Measurements from ENCODE around the gene POLR2C.
"Not testable (repeated sequence)": the region's sequence is repeated elsewhere in the genome, so short reads cannot be mapped to it uniquely, and the experiment has no call there.

The POLR2C gene

DNA sequence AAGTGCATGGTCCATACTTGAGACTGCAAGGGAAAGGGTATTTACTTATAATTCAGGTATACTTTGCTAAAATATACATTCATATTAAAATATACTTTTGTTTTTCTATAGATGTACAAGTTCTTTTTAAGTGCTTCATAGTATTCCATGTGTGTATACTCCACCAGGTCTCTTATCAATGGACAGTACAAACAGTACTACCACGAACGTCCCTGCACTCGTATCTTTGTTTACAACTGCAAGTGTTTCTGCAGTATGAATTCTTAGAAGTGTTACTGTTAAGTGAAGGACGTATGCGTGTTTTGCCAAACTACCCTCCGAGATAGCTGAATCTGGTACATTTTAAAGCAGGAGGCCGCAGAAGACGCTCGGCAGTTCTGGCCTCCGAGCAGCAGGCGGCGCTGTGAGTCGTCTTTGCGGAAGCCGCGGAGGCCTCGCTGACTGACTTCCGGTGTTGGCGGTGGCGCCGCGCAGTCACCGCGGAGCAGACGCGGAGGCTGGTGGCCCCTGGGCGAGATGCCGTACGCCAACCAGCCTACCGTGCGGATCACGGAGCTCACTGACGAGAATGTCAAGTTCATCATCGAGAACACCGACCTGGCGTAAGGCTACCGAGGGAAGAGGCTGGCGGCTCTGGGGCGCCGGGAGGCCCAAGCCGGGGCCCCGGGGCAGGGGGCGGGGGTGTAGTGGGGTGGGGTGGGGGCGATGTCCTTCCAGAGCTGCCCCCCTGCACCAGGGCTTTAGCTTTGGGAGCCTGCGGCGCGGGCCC lies at the start of gene POLR2C:
TSS of gene POLR2C (plus strand) at position 471 of the 769 bp plus-strand sequence. CDS start at position 517, 46 bp downstream.
- DNase-seq, result peak; percentile 85

DNA sequence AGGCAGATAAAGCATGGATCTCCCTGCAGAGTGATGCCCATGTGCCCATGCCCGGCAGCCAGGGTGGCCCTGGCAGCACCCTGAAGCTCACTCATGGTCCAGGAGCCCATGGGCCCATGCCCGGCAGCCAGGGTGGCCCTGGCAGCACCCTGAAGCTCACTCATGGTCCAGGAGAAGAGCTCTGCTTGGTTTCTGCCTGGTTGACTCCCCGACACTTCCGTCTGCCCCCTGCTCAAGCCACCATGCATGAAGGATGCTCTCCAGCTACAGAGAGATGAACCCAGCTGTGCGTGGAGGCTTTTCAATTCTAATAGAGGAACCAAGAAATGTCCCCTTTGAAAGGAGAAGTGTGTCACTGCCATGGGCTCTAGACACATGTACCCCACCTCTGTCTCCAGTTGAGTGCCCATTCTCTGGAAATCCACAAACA lies 49.2 kb upstream of the POLR2C start:
- no peak for DNase-seq

DNA sequence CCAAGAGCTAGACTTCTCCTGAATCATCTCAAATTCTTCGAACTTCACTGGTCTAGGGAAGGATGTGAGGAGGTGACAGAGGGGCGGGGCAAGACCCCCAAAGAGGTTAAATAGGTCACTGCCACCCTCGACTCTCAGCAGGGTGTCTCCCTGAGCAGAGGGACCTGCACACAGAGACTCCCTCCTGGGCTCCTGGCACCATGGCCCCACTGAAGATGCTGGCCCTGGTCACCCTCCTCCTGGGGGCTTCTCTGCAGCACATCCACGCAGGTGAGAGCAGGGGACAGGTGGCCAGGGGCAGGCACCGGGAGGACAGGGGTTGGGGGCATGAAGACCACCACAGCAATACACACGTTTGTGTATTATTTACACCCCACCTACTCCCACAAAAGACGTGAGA lies 48.7 kb upstream of the POLR2C start:
- DNase-seq, result no peak

DNA sequence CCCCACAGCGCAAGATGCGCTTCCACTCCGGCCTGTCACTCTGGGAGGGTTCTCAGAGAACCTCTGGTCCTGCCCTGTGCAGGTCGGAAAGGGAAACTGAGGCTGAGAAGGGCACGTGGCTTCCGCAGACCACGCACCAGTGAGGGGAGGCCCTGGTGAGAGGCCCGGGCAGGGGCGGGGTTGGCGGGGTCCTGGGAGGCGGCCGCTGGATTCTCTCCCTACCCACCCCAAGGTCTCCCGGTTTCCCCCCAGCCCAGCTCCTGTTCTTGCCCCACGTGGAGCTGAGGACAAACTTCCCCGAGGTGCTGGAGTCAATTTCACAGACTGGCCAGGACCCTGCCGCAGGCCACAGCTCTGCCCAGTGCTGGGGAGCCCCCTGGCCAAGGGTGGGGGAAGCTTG lies 46.4 kb upstream of the POLR2C start:
- DNase-seq, result no peak

DNA sequence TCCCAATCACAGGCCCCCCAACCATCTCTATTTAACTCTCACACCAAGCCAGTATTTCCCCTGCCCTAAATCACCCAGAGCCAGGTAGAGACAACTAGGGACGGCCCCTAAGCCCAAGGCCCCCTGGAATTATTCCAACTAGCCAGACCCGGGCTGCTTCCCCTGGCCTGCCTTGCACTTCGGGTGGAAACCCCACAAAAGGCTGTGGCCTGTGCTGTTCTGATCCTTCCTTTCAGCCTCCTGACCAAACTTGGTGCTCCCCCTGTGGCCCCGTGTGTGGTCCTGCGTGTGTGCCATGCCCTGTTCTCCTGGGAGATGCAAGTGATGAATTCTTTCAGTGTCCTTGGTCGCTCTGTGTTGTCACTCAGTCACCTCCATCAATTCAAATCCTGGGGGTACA lies 43.0 kb upstream of the POLR2C start:
- DNase-seq, result no peak

DNA sequence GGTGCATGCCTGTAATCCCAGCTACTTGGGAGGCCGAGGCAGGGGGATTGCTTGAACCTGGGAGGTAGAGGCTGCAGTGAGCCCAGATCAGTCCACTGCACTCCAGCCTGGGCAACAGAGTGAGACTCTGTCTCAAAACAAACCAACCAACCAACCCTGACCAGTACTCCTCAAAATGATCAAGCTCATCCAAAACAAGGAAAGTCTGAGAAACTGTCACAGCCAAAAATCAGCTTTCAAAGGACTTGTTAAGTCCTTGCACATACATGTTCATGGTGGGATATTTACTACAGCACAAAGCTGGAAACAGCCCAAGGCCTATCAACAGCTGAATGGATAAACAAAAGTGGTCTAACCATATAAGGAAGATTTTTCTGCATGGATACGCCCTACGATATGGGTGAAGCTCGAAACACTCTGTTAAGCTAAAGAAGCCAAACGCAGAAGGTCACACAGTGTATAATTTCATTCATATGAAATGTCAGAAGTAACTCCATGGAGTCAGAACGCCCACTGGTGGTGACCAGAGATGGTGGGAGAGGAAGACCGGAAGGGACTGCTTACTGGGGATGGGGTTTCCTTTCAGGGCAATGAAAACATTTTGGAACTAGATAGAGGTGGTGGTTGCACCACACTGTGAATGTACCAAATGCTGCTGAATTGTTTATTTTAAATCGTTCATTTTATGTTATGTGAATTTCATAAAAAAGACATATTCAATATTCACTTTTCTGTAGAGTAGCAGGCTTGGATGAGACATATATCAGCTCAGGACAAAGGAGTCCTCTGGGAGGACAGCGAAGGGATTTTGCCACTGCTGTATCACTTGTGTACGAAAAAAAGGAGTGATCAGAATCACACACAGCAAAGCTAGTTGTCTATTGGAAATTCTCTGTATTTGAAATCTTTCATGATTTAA lies 40.2 kb upstream of the POLR2C start:
- peak; percentile 71 for DNase-seq

DNA sequence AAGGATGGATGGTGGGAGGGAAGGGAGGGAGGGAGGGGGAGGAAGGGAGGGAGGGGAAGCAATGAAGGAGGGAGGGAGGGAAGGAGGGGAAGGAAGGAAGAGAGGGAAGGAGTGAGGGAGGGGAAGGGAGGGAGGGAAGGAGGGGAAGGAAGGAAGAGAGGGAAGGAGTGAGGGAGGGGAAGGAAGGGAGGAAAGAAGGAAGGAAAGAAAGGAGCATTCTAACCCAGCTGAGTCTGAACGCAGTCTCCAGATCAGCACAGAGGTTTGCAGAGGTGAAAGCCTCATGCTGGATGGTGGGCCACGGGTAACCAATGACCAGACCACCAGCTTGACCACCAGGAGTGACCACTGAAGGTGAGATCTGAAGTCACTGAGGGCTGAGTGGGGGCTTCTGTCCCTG lies 39.3 kb upstream of the POLR2C start:
- DNase-seq, result no peak

DNA sequence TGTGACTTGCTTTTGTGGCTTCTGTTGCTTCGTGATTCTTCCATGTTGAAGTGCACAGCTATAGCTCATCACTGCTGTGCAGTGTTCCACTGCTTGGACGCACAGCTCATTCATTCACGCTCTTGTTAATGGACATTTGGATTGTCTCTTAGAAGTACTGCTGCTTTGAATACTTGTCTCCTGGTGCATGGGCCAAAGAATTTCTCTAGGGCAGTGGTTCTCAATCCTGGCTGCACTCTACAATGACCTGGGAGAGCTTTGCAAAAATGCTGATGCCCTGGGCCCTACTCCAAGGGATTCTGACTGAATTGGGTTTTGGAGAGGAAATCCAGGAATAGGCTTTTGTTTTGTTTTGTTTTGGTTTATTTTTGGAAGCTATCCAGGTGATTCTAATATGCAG lies 37.9 kb upstream of the POLR2C start:
- DNase-seq, result no peak

DNA sequence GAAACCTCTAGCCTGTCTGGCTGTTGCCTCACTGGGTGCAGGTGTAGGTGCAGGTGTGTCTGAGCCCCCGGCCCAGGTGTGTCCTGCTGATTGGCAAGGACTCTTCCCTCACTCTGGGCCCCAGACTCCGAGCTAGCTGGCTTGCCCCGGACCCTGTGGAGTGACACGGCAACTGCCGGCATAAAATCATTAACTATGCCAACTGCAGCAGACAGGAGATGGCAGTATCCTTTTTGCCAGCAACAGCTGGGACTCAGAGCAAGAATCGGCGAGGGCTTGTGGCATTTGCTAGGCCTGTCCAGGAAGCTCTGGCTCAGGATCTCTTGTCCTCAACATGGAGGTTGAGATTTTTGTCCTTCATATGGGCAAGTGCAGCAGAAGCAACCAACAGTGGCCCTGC lies 36.1 kb upstream of the POLR2C start:
- DNase-seq, result no peak

DNA sequence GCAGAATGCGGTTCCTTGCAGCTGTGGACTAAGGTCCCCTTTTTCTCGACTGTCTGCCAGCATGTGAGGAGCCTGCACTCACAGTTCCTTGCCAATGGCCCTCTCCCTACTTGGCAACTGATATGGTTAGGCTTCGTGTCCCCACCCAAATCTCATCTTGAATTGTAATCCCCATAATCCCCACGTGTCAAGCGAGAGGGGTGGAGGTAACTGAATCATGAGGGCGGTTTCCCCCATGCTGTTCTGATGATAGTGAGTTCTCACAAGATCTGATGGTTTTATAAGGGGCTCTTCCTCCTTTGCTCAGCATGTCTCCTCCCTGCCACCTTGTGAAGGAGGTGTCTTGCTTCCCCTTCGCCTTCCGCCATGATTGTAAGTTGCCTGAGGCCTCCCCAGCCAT lies 35.2 kb upstream of the POLR2C start:
- peak; percentile 51 for DNase-seq

DNA sequence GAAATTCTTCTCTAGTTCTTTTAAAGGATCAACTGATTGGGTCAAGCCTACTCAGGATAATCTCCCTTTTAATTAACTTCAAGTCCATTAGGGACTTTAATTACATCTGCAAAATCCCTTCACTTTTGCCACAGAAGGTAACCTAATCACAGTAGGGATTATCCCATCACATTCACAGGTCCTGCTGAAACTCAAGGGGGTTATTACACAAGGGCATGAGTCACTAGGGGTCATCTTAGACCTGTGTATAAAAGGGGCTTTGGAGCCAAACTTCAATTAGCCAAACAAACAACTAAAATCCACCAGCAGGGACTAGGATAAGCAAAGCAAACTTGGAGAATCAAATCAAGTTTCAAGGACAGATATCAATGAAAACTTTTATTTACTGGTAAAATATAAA lies 34.7 kb upstream of the POLR2C start:
- DNase-seq, result no peak

DNA sequence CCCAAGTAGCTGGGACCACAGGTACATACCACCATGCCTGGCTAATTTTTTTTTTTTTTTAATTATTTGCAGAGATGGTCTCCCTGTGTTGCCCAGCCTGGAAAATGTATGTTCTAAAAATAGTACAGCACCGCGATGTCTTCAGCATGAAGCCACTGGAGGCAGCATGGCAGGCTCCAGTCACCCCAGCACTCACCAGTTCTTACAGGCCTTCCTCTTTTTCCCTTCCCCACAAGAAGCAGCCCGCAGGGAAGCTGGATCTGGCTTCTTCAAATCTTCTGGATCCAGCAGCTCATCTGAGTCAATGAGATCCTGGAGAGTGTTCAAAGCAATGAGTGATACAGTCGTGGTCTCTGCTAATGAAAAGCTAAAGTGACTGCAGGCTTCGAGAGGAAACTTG lies 31.5 kb upstream of the POLR2C start:
- no peak for DNase-seq

DNA sequence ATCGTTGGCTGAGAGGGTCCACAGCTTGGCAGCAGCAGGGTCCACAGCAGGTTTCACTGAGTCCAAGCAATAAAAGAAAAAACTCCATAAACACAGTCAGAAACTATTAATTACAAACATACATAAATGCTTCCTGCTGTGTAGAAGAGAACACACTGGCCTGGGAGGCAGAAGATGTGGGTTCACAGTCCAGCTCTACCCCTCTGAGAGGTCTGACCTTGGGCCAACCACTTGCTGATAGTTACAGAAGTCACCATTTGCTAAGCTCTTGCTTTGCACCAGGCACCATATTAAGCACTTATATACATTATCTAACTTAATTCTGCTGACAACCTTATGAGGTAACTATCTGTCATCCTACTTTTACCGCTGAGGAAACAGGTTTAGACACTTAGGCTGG lies 30.0 kb upstream of the POLR2C start:
- DNase-seq, result no peak

DNA sequence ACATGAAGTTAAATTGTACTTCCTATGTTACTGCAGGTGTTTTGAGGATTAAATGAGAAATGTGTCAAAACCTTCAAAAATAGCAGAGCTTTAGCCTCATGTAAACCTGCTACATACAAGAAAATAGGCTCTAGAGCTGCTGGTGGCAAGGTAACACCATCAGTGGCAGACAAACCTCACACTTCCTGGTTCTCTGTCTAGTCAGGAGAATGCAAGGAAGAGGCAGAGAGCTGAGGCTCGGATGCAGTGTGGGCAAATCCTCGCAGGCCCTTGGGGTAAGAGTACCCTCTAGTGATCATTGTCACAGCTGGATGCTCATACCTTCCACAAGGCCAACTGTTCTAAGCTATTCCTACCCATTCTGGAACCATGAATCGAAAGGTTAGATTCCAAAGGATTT lies 29.5 kb upstream of the POLR2C start:
- DNase-seq, result no peak

DNA sequence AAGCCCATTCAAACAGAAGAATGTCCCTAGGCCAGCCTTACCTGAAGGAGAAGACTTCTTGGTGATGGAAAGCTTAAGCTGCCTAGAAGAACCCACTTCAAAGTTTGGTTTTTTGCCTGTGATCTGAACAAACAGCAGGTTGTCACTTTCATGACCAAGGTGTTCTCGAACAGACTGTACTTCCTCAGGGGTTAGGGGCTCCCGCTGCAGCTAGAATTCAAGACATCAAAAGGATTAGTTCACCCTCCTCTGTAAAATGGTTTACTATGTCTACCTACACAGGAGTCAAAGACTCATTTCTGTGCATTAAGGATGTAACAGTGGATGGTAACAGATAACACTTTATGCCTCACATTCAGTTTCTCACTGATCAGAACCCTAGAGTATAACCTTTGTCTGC lies 28.5 kb upstream of the POLR2C start:
- no peak for DNase-seq

DNA sequence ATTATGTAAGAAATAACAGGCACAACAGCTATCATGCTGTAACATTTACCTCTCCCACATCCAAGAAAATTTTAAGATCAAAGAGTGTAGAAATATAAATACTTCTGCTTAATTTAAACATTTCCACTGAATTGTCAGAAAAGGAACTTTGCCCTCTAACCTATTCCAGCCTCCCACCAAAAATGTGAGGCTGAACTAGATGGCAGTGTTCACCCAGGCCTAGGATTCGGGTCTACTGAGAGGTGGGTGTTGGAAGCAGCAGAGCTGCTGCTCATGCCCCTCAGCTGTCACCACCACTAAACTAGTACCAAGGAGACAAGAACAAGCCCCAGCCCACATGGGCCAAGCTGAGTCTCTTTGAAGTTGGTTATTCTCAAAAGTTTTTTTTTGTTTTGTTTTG lies 26.6 kb upstream of the POLR2C start:
- no peak for DNase-seq

DNA sequence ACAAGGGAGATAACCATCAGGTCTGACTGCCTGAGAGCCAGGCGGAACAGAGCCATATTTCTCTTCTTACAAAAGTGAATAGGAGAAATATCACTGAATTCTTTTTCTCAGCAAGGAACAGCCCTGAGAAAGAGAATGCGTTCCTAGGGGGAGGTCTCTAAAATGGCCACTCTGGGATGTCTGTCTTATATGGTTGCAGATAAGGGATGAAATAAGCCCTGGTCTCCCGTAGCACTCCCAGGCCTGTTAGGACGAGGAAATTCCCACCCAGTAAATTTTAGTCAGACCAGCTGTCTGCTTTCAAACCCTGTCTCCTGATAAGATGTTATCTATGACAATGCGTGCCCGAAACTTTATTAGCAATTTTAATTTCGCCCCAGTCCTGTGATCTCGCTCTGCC lies 22.5 kb upstream of the POLR2C start:
- DNase-seq, result not testable (repeated sequence)

DNA sequence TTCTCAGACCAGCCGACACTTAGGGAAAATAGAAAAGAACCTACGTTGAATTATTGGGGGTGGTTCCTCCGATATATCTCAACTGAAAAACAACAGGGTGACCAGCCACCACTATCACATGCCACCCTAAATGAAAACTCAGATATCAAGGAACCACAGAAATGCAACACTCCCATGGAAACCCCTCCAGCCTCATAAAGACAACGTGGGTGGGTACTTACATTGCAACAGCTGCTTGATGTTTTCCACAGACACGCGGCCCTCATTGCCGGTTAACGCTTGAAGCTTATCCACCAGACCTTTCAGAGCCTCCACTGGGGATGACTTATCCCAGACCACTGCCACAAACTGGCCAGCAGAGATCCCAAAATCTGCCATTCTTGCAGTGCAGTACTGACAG lies 21.9 kb upstream of the POLR2C start:
- peak; percentile 62 for DNase-seq

DNA sequence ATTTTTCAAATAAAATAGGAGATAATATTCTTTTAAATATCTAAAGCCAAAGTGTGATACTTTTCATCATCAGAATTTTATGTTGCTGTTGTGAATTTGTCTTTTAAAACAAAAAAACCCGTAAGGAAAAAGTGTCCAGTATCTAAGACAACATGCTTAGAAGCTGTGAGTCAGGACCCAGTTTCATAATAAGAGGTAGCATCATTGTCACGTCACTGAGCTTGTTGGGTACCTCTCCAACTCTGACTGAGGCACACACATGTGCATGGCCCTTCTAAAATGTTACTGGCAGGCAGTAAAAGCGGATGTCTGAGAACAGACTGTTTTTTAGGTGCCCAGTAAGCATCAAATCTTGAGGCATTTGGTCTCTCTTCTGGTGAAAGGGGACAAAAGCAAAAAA lies 17.8 kb upstream of the POLR2C start:
- DNase-seq, result no peak

DNA sequence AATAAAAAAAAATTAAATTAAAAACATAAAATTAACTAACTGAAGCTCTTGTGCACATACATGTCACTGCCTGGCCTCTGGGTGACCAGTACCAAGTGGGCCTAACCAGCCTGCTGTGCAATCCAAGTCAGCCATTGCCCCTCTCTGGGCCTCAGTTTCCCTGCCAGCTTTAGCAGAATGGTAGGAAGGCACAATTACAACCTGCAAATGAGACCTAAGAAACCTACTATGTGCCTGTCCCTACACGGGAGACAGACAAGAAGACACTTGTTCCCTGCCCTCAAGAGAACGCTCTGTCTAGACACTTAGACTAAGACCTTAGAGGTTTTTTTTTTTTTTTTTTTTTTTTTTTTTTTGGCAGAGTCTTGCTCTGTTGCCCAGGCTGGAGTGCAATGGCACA lies 17.0 kb upstream of the POLR2C start:
- DNase-seq, result no peak

DNA sequence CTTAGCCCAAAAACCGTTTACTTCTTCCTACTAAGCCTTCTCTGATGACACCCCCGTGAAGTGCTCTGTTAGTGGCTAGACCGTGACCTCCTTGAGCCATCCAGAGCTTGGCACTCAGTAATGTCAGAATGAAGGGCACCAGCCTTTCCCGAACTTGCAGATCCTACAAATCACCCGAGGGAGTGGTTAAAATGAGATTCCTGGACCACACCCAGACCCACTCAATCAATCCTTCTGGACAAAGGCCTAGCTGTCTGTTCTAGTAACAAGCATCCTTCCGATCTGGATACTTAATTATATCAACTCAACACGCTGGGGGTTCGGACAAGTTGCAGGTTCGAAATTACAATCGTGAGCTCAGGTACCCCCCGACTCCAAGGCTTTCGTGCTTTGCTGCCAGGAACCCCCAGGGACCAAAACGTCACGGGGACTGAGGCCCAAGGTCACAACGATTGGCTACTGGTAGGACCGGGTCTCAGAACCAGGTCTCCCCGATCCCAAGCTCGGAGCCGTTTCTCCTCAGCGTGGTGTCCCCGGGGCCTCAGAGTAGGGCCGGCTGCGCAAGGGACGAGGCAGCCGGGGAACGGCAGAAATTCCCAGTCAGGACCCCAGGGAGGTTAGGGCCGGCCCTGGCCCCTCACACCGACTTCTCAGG lies 15.8 kb upstream of the POLR2C start:
- DNase-seq, result peak; percentile 40

DNA sequence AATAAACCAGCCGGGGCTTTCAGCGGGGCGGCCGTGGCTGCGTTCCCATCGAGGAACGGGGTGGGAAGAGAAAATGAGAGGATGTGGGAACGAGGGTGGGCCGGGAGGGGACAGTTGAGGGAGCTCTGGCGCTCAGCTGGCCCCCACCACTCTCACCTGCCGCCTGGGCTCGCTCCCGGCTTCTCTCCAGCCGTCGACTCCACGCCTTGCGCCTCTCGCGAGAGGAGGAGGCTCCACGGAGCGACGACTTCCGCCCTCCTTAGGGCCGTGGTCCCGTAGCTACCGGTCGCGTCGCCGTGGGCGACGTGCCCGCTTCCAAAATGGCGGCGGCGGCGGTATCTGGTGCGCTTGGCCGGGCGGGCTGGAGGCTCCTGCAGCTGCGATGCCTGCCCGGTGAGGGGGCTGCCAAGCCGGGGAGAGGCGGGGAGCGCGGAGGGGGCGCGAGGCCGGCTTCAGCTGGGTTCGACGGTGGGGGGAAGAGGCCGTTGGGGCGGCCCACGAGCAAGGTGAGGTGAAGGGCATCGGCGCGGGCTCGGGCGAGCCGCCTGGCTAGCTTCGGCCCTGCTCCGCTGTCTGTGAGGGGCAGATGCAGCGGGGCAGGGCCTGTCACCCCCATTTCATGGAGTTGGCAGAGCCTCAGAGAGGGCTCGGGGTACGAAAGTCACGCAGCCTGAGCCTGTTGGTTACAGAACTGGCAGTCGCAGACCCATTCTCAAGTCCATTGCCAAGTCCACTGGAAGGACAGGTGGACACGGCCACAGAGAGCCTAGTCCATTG lies 15.1 kb upstream of the POLR2C start, which contains the start of the genes CIAPIN1 and COQ9:
TSS of gene CIAPIN1 (minus strand) at position 200 of the 777 bp plus-strand sequence. CDS start 6,457 bp downstream, outside the sequence.
TSS of gene COQ9 (plus strand) at position 294 of the 777 bp plus-strand sequence. CDS start at position 321, 27 bp downstream.
- peak; percentile 93 for DNase-seq
